Astrocyte of the spinal cord (primary cell): ENCODE results near the gene EIF3L.
A peak's percentile ranks its signal among the peaks of the same experiment; 100 is the strongest.

Source experiments
- DNase-seq: peaks from one replicate; pipeline ENCODE4 v3.0.0; 2011; ENCODE audit warnings: low read depth, low spot score
- H3K4me3 ChIP-seq: 2 replicates; pipeline ENCODE4 v1.5.1; 2011; ENCODE audit warnings: low read depth, mild to moderate bottlenecking, low read length, moderate library complexity
- CTCF ChIP-seq: IDR thresholded peaks from 2 replicates; pipeline ENCODE4 v1.5.1; 2012; ENCODE audit warnings: low read depth, mild to moderate bottlenecking, low read length, inconsistent platforms
- in situ Hi-C: cut with HindIII; loops from 2 replicates; pipeline ENCODE4 v1.10.0; 2017; ENCODE audit warnings: low sequenced_read_pairs

EIF3L gene

GRCh38 chr22:37842015-37842793 is 7.0 kb upstream of the EIF3L start:
- no peak overlapping the region for H3K4me3 ChIP-seq
- in situ Hi-C loops = no loop called here
- TF ChIP-seq CTCF = no peak
- no peak for DNase-seq

GRCh38 chr22:37843741-37844089 is 5.5 kb upstream of the EIF3L start:
- TF ChIP-seq CTCF = no peak
- peak overlapping the region; percentile 48 for H3K4me3 ChIP-seq
- no peak for DNase-seq
- in situ Hi-C loops = no loop called here

GRCh38 chr22:37844904-37845329 is 4.3 kb upstream of the EIF3L start:
- TF ChIP-seq CTCF = no peak
- in situ Hi-C loops = no loop called here
- peak overlapping the region; percentile 48 for H3K4me3 ChIP-seq
- no peak for DNase-seq

- DNase-seq = no peak
- no peak for TF ChIP-seq CTCF
- in situ Hi-C loops = no loop called here
- no peak overlapping the region for H3K4me3 ChIP-seq
These were observed 2.8 kb upstream of the EIF3L start for GRCh38 chr22:37846433-37846832.

- in situ Hi-C loops = no loop called here
- H3K4me3 ChIP-seq = peak overlapping the region; percentile 62
- TF ChIP-seq CTCF = no peak
- peak; percentile 25 for DNase-seq
These were observed 581 bp upstream of the EIF3L start for GRCh38 chr22:37848587-37849088.

GRCh38 chr22:37850801-37851200 is 1.6 kb downstream of the EIF3L start:
- in situ Hi-C loops = no loop called here
- TF ChIP-seq CTCF = no peak
- DNase-seq = no peak
- H3K4me3 ChIP-seq = no peak overlapping the region

- no peak for DNase-seq
- no peak overlapping the region for H3K4me3 ChIP-seq
- in situ Hi-C loops = no loop called here
- TF ChIP-seq CTCF = no peak
These were observed 3.2 kb downstream of the EIF3L start for GRCh38 chr22:37852418-37852817.
